Measurements from ENCODE around the gene STARD13.

GRCh38 chr13:33080972-33081590, 204.5 kb downstream of the STARD13 start:
- TF ChIP-seq CTCF (conservative IDR thresholded peaks at IDR 0.05; ENCODE audit: low read depth, low read length), result no peak
- no peak for TF ChIP-seq EZH2 (IDR thresholded peaks at IDR 0.05; ENCODE audit: low read length, unreplicated experiment)
